ENCODE data around the gene HABP2.

GRCh38 chr10:113520261-113520660 is 32.6 kb upstream of the HABP2 start:
- TF ChIP-seq, protein P1, sequence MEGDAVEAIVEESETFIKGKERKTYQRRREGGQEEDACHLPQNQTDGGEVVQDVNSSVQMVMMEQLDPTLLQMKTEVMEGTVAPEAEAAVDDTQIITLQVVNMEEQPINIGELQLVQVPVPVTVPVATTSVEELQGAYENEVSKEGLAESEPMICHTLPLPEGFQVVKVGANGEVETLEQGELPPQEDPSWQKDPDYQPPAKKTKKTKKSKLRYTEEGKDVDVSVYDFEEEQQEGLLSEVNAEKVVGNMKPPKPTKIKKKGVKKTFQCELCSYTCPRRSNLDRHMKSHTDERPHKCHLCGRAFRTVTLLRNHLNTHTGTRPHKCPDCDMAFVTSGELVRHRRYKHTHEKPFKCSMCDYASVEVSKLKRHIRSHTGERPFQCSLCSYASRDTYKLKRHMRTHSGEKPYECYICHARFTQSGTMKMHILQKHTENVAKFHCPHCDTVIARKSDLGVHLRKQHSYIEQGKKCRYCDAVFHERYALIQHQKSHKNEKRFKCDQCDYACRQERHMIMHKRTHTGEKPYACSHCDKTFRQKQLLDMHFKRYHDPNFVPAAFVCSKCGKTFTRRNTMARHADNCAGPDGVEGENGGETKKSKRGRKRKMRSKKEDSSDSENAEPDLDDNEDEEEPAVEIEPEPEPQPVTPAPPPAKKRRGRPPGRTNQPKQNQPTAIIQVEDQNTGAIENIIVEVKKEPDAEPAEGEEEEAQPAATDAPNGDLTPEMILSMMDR (conservative IDR thresholded peaks at IDR 0.05; ENCODE audit: low read depth in 2 of 2), result no peak
- no peak for TF ChIP-seq CREB1 (CRISPR knock-in tag; IDR thresholded peaks at IDR 0.05; ENCODE audit: low read depth)
- no peak for TF ChIP-seq ETS1 (IDR thresholded peaks at IDR 0.05)
- no peak for TF ChIP-seq EZH2 (IDR thresholded peaks at IDR 0.05; ENCODE audit: low read depth, unreplicated experiment)
- TF ChIP-seq REST (IDR thresholded peaks at IDR 0.05; ENCODE audit: unreplicated experiment), result no peak
- TF ChIP-seq EZH2phosphoT487 (IDR thresholded peaks at IDR 0.05; ENCODE audit: unreplicated experiment), result no peak
- no peak for TF ChIP-seq POLR2AphosphoS5 (IDR thresholded peaks at IDR 0.05; ENCODE audit: low read depth)
- TF ChIP-seq JUNB (IDR thresholded peaks at IDR 0.05; ENCODE audit: unreplicated experiment), result no peak
- TF ChIP-seq NANOG (IDR thresholded peaks at IDR 0.05; ENCODE audit: borderline replicate concordance), result no peak
- no peak for TF ChIP-seq ZNF114 (CRISPR knock-in tag; IDR thresholded peaks at IDR 0.05)
- no peak for TF ChIP-seq ZNF331 (CRISPR knock-in tag; IDR thresholded peaks at IDR 0.05; ENCODE audit: low read depth)
- TF ChIP-seq STAT1 (IDR thresholded peaks at IDR 0.05; ENCODE audit: unreplicated experiment), result no peak
- TF ChIP-seq, protein P2, sequence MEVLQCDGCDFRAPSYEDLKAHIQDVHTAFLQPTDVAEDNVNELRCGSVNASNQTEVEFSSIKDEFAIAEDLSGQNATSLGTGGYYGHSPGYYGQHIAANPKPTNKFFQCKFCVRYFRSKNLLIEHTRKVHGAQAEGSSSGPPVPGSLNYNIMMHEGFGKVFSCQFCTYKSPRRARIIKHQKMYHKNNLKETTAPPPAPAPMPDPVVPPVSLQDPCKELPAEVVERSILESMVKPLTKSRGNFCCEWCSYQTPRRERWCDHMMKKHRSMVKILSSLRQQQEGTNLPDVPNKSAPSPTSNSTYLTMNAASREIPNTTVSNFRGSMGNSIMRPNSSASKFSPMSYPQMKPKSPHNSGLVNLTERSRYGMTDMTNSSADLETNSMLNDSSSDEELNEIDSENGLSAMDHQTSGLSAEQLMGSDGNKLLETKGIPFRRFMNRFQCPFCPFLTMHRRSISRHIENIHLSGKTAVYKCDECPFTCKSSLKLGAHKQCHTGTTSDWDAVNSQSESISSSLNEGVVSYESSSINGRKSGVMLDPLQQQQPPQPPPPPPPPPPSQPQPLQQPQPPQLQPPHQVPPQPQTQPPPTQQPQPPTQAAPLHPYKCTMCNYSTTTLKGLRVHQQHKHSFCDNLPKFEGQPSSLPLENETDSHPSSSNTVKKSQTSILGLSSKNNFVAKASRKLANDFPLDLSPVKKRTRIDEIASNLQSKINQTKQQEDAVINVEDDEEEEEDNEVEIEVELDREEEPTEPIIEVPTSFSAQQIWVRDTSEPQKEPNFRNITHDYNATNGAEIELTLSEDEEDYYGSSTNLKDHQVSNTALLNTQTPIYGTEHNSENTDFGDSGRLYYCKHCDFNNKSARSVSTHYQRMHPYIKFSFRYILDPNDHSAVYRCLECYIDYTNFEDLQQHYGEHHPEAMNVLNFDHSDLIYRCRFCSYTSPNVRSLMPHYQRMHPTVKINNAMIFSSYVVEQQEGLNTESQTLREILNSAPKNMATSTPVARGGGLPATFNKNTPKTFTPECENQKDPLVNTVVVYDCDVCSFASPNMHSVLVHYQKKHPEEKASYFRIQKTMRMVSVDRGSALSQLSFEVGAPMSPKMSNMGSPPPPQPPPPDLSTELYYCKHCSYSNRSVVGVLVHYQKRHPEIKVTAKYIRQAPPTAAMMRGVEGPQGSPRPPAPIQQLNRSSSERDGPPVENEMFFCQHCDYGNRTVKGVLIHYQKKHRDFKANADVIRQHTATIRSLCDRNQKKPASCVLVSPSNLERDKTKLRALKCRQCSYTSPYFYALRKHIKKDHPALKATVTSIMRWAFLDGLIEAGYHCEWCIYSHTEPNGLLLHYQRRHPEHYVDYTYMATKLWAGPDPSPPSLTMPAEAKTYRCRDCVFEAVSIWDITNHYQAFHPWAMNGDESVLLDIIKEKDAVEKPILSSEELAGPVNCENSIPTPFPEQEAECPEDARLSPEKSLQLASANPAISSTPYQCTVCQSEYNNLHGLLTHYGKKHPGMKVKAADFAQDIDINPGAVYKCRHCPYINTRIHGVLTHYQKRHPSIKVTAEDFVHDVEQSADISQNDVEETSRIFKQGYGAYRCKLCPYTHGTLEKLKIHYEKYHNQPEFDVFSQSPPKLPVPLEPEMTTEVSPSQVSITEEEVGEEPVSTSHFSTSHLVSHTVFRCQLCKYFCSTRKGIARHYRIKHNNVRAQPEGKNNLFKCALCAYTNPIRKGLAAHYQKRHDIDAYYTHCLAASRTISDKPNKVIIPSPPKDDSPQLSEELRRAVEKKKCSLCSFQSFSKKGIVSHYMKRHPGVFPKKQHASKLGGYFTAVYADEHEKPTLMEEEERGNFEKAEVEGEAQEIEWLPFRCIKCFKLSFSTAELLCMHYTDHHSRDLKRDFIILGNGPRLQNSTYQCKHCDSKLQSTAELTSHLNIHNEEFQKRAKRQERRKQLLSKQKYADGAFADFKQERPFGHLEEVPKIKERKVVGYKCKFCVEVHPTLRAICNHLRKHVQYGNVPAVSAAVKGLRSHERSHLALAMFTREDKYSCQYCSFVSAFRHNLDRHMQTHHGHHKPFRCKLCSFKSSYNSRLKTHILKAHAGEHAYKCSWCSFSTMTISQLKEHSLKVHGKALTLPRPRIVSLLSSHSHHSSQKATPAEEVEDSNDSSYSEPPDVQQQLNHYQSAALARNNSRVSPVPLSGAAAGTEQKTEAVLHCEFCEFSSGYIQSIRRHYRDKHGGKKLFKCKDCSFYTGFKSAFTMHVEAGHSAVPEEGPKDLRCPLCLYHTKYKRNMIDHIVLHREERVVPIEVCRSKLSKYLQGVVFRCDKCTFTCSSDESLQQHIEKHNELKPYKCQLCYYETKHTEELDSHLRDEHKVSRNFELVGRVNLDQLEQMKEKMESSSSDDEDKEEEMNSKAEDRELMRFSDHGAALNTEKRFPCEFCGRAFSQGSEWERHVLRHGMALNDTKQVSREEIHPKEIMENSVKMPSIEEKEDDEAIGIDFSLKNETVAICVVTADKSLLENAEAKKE (CRISPR knock-in tag; IDR thresholded peaks at IDR 0.05), result no peak

Measured in GM23338 (cell line).